ENCODE measurements around the gene SPOUT1. TPM values are rescaled to one million over a fixed set of nuclear protein-coding genes. Genes with fewer than 3 reads are reported as not detected.

The SPOUT1 gene
- total and polyA plus RNA-seq, 2 experiments from 2014 or later, result 24.2 to 52.1 TPM

GRCh38 chr9:128822407-128823042 lies 7.1 kb downstream of the SPOUT1 start:
- Histone ChIP-seq H3K9me3 (ENCODE audit: low read depth) (no peaks in the 10 kb centered on the region), H3K4me1 (ENCODE audit: low read depth) (peaks cover 10% of the 10 kb centered on the region), H3K36me3 (peaks cover 19% of the 10 kb centered on the region), H3K4me3 (no peak overlapping the region), H3K27ac (no peak overlapping the region), H3K27me3 (no peaks in the 10 kb centered on the region)
- DNase-seq (ENCODE audit: low read depth in 1 of 2, low spot score in 1 of 2), result no peak
- TF ChIP-seq, protein P1, sequence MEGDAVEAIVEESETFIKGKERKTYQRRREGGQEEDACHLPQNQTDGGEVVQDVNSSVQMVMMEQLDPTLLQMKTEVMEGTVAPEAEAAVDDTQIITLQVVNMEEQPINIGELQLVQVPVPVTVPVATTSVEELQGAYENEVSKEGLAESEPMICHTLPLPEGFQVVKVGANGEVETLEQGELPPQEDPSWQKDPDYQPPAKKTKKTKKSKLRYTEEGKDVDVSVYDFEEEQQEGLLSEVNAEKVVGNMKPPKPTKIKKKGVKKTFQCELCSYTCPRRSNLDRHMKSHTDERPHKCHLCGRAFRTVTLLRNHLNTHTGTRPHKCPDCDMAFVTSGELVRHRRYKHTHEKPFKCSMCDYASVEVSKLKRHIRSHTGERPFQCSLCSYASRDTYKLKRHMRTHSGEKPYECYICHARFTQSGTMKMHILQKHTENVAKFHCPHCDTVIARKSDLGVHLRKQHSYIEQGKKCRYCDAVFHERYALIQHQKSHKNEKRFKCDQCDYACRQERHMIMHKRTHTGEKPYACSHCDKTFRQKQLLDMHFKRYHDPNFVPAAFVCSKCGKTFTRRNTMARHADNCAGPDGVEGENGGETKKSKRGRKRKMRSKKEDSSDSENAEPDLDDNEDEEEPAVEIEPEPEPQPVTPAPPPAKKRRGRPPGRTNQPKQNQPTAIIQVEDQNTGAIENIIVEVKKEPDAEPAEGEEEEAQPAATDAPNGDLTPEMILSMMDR (IDR thresholded peaks at IDR 0.05; ENCODE audit: low read depth, low read length), result no peak

DNA sequence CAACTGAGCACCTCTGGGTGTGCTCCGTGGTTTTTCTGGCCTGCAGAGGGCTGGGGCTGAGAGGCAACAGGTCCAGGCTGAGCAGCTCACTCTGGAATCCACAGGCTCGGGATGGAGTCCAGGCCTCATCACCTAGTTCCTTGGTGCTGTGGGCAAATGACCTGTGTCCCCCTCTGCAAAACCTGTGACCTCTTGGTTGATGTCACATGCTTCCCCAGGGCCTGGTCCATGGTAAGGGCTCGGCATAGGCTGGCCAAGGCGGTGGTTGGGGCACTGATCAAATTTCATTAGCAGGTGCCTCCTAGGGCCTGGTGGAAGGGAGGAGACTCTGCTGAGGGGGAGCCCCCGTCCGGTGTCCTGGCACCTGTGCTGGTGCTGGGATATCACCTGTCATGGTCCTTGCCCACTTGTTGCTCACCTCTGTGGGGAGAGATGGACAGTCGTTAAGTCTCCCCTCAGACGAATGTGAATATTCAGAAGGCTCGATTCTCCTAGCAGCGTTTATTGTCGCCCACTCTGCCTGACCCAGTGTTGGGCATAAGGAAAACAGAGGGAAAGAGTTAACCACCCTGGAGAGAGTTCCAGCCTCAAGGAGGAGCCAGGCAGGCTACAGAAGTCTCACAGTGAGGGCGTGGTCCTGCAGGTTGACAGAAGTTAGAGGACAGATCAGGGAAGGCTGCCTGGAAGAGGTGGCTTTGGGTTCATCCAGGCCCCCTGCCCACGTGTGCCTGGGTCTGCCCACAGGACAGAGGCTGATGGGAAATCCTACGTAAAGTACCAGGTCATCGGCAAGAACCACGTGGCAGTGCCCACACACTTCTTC lies 7.8 kb downstream of the SPOUT1 start:
- no peak overlapping the region for H3K27ac ChIP-seq
- no peak overlapping the region for H3K4me3 ChIP-seq
- no peaks in the 10 kb centered on the region for H3K27me3 ChIP-seq
- H3K9me3 ChIP-seq (ENCODE audit: low read depth), result no peaks in the 10 kb centered on the region
- H3K4me1 ChIP-seq (ENCODE audit: low read depth), result peaks cover 10% of the 10 kb centered on the region
- peaks cover 19% of the 10 kb centered on the region for H3K36me3 ChIP-seq
- no peak for DNase-seq (ENCODE audit: low read depth in 1 of 2, low spot score in 1 of 2)
- TF ChIP-seq, protein P1 (IDR thresholded peaks at IDR 0.05; ENCODE audit: low read depth, low read length), result no peak

GRCh38 chr9:128820665-128821583 lies 8.7 kb downstream of the SPOUT1 start:
- DNase-seq (ENCODE audit: low read depth in 1 of 2, low spot score in 1 of 2), result no peak
- Histone ChIP-seq H3K4me3 (no peak overlapping the region), H3K27ac (no peak overlapping the region), H3K9me3 (ENCODE audit: low read depth) (no peaks in the 10 kb centered on the region), H3K27me3 (no peaks in the 10 kb centered on the region), H3K4me1 (ENCODE audit: low read depth) (peaks cover 10% of the 10 kb centered on the region), H3K36me3 (peaks cover 19% of the 10 kb centered on the region)
- TF ChIP-seq, protein P1 (IDR thresholded peaks at IDR 0.05; ENCODE audit: low read depth, low read length), result no peak

GRCh38 chr9:128819716-128820664 lies 9.6 kb downstream of the SPOUT1 start:
- Histone ChIP-seq H3K4me3 (peak overlapping the region; percentile 48), H3K27me3 (no peaks in the 10 kb centered on the region)
- DNase-seq (ENCODE audit: low read depth in 1 of 2, low spot score in 1 of 2), result peak; percentile 22 to 81

More at GRCh38 chr9:128819716-128820664, 9.6 kb downstream of the SPOUT1 start:
- Histone ChIP-seq H3K9me3 (ENCODE audit: low read depth) (no peaks in the 10 kb centered on the region), H3K4me1 (ENCODE audit: low read depth) (peaks cover 10% of the 10 kb centered on the region), H3K36me3 (peaks cover 16% of the 10 kb centered on the region), H3K27ac (no peak overlapping the region)
- TF ChIP-seq, protein P1 (IDR thresholded peaks at IDR 0.05; ENCODE audit: low read depth, low read length), result no peak
